Measurements from ENCODE around the gene SYT6.
"Not testable (repeated sequence)": the region's sequence is repeated elsewhere in the genome, so short reads cannot be mapped to it uniquely, and the experiment has no call there.

Gene SYT6

GRCh38 chr1:114063544-114063943, 90.1 kb downstream of the SYT6 start:
- DNase-seq = no peak

GRCh38 chr1:114062477-114063099, 91.1 kb downstream of the SYT6 start:
- DNase-seq = no peak

- no peak for DNase-seq
Measured at GRCh38 chr1:114061121-114061830, 92.4 kb downstream of the SYT6 start.

DNA sequence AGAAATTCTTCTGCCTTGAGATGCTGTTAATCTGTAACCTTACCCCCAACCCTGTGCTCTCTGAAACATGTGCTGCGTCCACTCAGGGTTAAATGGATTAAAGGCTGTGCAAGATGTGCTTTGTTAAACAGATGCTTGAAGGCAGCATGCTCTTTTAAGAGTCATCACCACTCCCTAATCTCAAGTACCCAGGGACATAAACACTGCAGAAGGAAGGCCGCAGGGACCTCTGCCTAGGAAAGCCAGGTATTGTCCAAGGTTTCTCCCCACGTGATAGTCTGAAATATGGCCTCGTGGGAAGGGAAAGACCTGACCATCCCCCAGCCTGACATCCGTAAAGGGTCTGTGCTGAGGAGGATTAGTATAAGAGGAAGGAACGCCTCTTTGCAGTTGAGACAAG, 95.4 kb downstream of the SYT6 start:
- not testable (repeated sequence) for DNase-seq

GRCh38 chr1:114054148-114054547, 99.5 kb downstream of the SYT6 start:
- DNase-seq = no peak

DNA sequence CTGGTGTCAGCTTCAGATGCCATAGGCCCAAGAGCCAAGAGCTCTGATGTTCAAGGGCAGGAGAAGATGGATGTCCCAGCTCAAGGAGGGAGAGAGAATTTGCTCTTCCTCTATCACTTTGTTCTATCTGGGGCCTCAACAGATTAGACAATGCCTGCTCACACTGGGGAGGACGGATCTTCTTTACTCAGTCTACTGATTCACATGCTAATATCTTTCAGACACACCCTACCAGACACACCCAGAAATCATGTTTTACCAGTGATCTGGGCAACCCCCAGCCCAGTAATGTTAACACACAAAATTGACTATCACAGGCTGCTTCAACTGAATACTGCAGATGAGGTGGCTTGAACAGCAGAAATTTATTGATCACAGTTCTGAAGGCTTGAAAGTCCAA, 105.4 kb downstream of the SYT6 start:
- DNase-seq = no peak

GRCh38 chr1:114043548-114043947, 110.1 kb downstream of the SYT6 start:
- DNase-seq = no peak

- DNase-seq = no peak
Measured at GRCh38 chr1:114043054-114043453, 110.6 kb downstream of the SYT6 start.

DNA sequence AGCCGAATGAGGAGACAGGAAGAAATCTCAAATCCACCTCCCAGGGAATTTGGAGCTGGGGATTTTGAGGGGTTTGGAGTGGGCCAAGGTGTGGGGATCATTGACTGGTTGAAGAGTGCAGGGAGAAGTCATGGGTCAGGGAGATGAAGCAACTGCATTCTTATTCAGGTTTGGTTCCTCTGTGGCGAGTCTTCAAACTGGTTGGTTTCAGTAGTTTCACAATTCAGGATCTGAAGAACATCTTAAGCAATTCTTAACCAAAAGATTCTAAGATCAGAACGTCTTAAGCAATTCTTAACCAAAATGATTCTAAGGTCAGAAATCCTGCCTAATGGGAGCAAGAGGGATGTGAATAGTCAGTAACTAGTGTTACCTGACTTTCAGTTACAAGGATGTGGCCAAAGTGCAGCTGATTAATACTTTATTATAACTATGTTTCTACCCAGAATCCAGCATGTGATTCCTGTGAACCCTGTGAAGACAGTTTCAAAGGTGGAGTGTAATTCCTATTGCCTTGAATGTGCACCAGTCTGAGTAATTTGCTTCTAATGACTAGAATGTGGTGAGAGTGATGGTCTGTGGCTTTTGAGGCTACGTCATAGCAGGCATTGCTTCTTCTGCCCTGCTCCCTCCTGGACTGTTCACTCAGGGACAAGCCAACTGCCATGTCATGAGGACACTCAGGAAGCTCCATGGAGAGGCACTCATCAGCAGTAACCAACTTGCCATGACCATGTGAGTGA, 113.2 kb downstream of the SYT6 start:
- DNase-seq = no peak

All from CD4-positive, alpha-beta T cell treated with Interleukin-6 for 4 hours (primary cell).